ENCODE results near the gene ATP5F1E. TPM values are rescaled to one million over a fixed set of nuclear protein-coding genes. Genes with fewer than 3 reads are reported as not detected.

ATP5F1E gene
- total and polyA plus RNA-seq, 9 of the 15 experiments (the other 6 are each of a cell fraction or from before 2014, with no cell fraction given) = 60.3 to 162 (median 113) TPM

DNA sequence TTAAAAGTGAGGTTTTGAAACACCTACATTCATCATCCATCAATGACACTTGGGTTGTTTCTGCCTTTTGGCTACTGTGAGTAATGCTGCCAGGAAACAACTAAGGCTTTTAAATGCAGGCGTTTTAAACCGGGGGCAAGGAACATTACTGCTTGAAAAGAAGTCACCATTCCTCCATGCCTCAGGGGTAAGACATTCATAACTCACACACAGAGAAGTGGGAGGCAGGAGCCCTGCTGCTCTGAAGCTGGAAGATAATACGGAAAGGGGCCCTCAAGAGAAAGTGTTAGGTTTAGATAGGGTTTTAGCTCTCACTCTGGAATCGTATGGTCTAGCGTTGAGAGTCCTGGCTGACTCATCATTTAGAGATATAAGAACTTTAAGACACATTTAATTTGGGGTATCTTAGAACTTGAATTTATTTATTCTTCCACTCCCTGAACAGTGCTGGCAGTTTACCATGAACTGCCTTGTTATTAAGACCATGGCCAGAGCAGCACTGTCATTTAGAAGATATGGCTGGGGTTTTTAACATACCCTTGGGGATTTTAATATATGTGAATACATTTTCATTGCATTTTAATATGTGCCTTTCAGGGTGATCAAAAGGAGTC, 11.1 kb downstream of the ATP5F1E start (continued):
- TF ChIP-seq, protein P1, sequence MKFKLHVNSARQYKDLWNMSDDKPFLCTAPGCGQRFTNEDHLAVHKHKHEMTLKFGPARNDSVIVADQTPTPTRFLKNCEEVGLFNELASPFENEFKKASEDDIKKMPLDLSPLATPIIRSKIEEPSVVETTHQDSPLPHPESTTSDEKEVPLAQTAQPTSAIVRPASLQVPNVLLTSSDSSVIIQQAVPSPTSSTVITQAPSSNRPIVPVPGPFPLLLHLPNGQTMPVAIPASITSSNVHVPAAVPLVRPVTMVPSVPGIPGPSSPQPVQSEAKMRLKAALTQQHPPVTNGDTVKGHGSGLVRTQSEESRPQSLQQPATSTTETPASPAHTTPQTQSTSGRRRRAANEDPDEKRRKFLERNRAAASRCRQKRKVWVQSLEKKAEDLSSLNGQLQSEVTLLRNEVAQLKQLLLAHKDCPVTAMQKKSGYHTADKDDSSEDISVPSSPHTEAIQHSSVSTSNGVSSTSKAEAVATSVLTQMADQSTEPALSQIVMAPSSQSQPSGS (CRISPR knock-in tag; IDR thresholded peaks at IDR 0.05) = no peak
- peak; percentile 83 for TF ChIP-seq NBN (IDR thresholded peaks at IDR 0.05; ENCODE audit: low read depth)
- peak; percentile 61; the same call in 1 of the 2 replicates for TF ChIP-seq GTF2F1 (IDR thresholded peaks at IDR 0.05; ENCODE audit: low read depth, low read length)
- TF ChIP-seq, protein P2, sequence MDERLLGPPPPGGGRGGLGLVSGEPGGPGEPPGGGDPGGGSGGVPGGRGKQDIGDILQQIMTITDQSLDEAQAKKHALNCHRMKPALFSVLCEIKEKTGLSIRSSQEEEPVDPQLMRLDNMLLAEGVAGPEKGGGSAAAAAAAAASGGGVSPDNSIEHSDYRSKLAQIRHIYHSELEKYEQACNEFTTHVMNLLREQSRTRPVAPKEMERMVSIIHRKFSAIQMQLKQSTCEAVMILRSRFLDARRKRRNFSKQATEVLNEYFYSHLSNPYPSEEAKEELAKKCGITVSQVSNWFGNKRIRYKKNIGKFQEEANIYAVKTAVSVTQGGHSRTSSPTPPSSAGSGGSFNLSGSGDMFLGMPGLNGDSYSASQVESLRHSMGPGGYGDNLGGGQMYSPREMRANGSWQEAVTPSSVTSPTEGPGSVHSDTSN (CRISPR knock-in tag; IDR thresholded peaks at IDR 0.05; ENCODE audit: low read depth) = no peak
- TF ChIP-seq, protein P2 (tag; conservative IDR thresholded peaks at IDR 0.05; ENCODE audit: low read depth) = peak; percentile 89
- TF ChIP-seq, protein P3, sequence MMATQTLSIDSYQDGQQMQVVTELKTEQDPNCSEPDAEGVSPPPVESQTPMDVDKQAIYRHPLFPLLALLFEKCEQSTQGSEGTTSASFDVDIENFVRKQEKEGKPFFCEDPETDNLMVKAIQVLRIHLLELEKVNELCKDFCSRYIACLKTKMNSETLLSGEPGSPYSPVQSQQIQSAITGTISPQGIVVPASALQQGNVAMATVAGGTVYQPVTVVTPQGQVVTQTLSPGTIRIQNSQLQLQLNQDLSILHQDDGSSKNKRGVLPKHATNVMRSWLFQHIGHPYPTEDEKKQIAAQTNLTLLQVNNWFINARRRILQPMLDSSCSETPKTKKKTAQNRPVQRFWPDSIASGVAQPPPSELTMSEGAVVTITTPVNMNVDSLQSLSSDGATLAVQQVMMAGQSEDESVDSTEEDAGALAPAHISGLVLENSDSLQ (IDR thresholded peaks at IDR 0.05) = peak; percentile 89
- TF ChIP-seq, protein P4, sequence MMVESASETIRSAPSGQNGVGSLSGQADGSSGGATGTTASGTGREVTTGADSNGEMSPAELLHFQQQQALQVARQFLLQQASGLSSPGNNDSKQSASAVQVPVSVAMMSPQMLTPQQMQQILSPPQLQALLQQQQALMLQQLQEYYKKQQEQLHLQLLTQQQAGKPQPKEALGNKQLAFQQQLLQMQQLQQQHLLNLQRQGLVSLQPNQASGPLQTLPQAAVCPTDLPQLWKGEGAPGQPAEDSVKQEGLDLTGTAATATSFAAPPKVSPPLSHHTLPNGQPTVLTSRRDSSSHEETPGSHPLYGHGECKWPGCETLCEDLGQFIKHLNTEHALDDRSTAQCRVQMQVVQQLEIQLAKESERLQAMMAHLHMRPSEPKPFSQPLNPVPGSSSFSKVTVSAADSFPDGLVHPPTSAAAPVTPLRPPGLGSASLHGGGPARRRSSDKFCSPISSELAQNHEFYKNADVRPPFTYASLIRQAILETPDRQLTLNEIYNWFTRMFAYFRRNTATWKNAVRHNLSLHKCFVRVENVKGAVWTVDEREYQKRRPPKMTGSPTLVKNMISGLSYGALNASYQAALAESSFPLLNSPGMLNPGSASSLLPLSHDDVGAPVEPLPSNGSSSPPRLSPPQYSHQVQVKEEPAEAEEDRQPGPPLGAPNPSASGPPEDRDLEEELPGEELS (CRISPR knock-in tag; IDR thresholded peaks at IDR 0.05; ENCODE audit: borderline replicate concordance) = 0 out of 2 replicates have a peak, but pooled peaks have one; percentile 20
- TF ChIP-seq ELF1 (tag; IDR thresholded peaks at IDR 0.05) = no peak
- TF ChIP-seq MEF2A (IDR thresholded peaks at IDR 0.05; ENCODE audit: control insufficient read depth, low read depth, low read length) = peak; percentile 67; the same call in 1 of the 2 replicates
- no peak for TF ChIP-seq ZKSCAN3 (CRISPR knock-in tag; IDR thresholded peaks at IDR 0.05)
- no peak for TF ChIP-seq HMG20A (CRISPR knock-in tag; conservative IDR thresholded peaks at IDR 0.05)
- TF ChIP-seq, protein P5, sequence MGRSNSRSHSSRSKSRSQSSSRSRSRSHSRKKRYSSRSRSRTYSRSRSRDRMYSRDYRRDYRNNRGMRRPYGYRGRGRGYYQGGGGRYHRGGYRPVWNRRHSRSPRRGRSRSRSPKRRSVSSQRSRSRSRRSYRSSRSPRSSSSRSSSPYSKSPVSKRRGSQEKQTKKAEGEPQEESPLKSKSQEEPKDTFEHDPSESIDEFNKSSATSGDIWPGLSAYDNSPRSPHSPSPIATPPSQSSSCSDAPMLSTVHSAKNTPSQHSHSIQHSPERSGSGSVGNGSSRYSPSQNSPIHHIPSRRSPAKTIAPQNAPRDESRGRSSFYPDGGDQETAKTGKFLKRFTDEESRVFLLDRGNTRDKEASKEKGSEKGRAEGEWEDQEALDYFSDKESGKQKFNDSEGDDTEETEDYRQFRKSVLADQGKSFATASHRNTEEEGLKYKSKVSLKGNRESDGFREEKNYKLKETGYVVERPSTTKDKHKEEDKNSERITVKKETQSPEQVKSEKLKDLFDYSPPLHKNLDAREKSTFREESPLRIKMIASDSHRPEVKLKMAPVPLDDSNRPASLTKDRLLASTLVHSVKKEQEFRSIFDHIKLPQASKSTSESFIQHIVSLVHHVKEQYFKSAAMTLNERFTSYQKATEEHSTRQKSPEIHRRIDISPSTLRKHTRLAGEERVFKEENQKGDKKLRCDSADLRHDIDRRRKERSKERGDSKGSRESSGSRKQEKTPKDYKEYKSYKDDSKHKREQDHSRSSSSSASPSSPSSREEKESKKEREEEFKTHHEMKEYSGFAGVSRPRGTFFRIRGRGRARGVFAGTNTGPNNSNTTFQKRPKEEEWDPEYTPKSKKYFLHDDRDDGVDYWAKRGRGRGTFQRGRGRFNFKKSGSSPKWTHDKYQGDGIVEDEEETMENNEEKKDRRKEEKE (IDR thresholded peaks at IDR 0.05; ENCODE audit: borderline replicate concordance in 1 of 2, control insufficient read depth in 1 of 2, low read depth in 2 of 2, low read length in 1 of 2) = 0 out of 4 replicates have a peak, but pooled peaks of 1 of the 2 experiments have one; percentile 70
- TF ChIP-seq MYC (IDR thresholded peaks at IDR 0.05; ENCODE audit: low read depth, low read length) = peak; percentile 65; the same call in 1 of the 2 replicates
- no peak for TF ChIP-seq MYC (CRISPR knock-in tag; IDR thresholded peaks at IDR 0.05; ENCODE audit: borderline replicate concordance, low read depth)
- peak in 1 of 2 experiments; percentile 81; a peak in 1 of 3 replicates for TF ChIP-seq CBX3 (IDR thresholded peaks at IDR 0.05; ENCODE audit: borderline replicate concordance in 1 of 2, low read length in 2 of 2)
- TF ChIP-seq ZNF316 (IDR thresholded peaks at IDR 0.05) = peak; percentile 98
